Esophagus (tissue), 2 donors: ENCODE measurements around the gene LRIG1. TPM values are rescaled to one million over a fixed set of nuclear protein-coding genes. Genes with fewer than 3 reads are reported as not detected.

Experiments
- H3K27ac ChIP-seq, 2 donors: one replicate each; pipeline ENCODE4 v1.5.1; 2013; ENCODE audit warnings: low read depth in 2 of 2, mild to moderate bottlenecking in 2 of 2, inconsistent platforms in 1 of 2, low read length in 1 of 2, moderate library complexity in 1 of 2
- H3K27me3 ChIP-seq, 2 donors: one replicate each; pipeline ENCODE4 v1.6.1; 2013; ENCODE audit warnings: low read length in 2 of 2, control low read depth in 1 of 2, mild to moderate bottlenecking in 1 of 2; ENCODE audit not compliant: insufficient read depth in 2 of 2, control insufficient read depth in 1 of 2
- H3K36me3 ChIP-seq, 2 donors: one replicate each; pipeline ENCODE4 v1.6.1; 2013; ENCODE audit warnings: low read length in 1 of 2; ENCODE audit not compliant: control insufficient read depth in 2 of 2, insufficient read depth in 2 of 2
- H3K4me1 ChIP-seq, 2 donors: one replicate each; pipeline ENCODE4 v1.6.1; 2013; ENCODE audit warnings: low read length in 1 of 2; ENCODE audit not compliant: control insufficient read depth in 2 of 2, insufficient read depth in 2 of 2
- H3K4me3 ChIP-seq, 2 donors: one replicate each; pipeline ENCODE4 v1.5.1; 2013; ENCODE audit warnings: low read length in 2 of 2, mild to moderate bottlenecking in 2 of 2, low read depth in 1 of 2, moderate library complexity in 1 of 2
- H3K9me3 ChIP-seq, 2 donors: one replicate each; pipeline ENCODE4 v1.6.1; 2013; ENCODE audit warnings: mild to moderate bottlenecking in 2 of 2, low read depth in 1 of 2, low read length in 1 of 2, moderate library complexity in 1 of 2; ENCODE audit not compliant: control insufficient read depth in 2 of 2, insufficient read depth in 1 of 2
- WGBS, 2 donors: extraction: QIAGEN DNeasy Blood & Tissue Kit; methylation state at CpG; one replicate each; pipeline ENCODE4 v1.1.7; 2013; 5-methylcytosine and 5-hydroxymethylcytosine counted together
- polyA plus RNA-seq, 2 donors: library from polyadenylated mRNA; stranded (reverse); fragments of 200-250 nt; gene quantifications; one replicate each; pipeline ENCODE4 v1.2.3, GENCODE V29; 2013
- donor health status: healthy with polysubstance abuse.
- donor health status: Bipolar disorder and iron deficiency.

LRIG1 gene
- polyA plus RNA-seq, 2 donors, result 6.2 to 11.0 TPM

- 81 to 83% methylated on average over 5 of the region's 5 CpGs for WGBS, 2 donors
- peaks cover 0 to under 1% of the 10 kb centered on the region in 2 donors for H3K36me3 ChIP-seq
- no peak overlapping the region for H3K27ac ChIP-seq
Measured at GRCh38 chr3:66365080-66365479, 135.7 kb downstream of the LRIG1 start.

GRCh38 chr3:66363148-66363547 is 137.7 kb downstream of the LRIG1 start:
- Histone ChIP-seq H3K9me3 (no peaks in the 10 kb centered on the region), H3K27me3 (no peaks in the 10 kb centered on the region), H3K4me3 (no peak overlapping the region), H3K27ac (no peak overlapping the region), H3K36me3 (no peaks in the 10 kb centered on the region), H3K4me1 (no peaks in the 10 kb centered on the region)
- 85 to 93% methylated on average over 6 of the region's 6 CpGs for WGBS, 2 donors

More at GRCh38 chr3:66365080-66365479, 135.7 kb downstream of the LRIG1 start:
- Histone ChIP-seq H3K4me1 (no peaks in the 10 kb centered on the region), H3K4me3 (no peak overlapping the region), H3K27me3 (no peaks in the 10 kb centered on the region), H3K9me3 (no peaks in the 10 kb centered on the region)

GRCh38 chr3:66362541-66362941 is 138.3 kb downstream of the LRIG1 start:
- H3K27me3 ChIP-seq, result no peaks in the 10 kb centered on the region
- no peaks in the 10 kb centered on the region for H3K4me1 ChIP-seq
- no peaks in the 10 kb centered on the region for H3K9me3 ChIP-seq
- H3K4me3 ChIP-seq, result no peak overlapping the region
- no peaks in the 10 kb centered on the region for H3K36me3 ChIP-seq
- no peak overlapping the region for H3K27ac ChIP-seq
- 75 to 78% methylated on average over 3 of the region's 3 CpGs for WGBS, 2 donors

DNA sequence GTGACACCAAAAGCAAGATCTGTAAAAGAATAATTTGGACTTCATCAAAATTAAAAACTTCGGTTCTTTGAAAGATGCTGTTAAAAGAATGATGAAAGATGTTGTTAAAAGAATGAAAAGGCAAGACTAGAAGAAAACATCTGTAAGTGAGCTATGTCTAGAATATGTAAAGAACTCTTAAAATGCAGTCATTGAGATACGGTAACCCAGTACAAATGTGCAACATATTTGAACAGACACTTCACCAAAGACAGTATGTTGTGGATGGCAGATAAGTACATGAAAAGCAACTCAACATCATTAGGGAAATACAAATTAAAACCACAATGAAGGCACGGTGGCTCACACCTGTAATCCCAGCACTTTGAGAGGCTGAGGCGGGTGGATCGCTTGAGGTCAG is 139.5 kb downstream of the LRIG1 start:
- Histone ChIP-seq H3K36me3 (no peaks in the 10 kb centered on the region), H3K4me1 (no peaks in the 10 kb centered on the region), H3K4me3 (no peak overlapping the region), H3K27ac (no peak overlapping the region), H3K27me3 (no peaks in the 10 kb centered on the region), H3K9me3 (no peaks in the 10 kb centered on the region)
- WGBS, 2 donors, result 97% methylated on average over 5 of the region's 5 CpGs

GRCh38 chr3:66355997-66356396 is 144.8 kb downstream of the LRIG1 start:
- 93 to 94% methylated on average over 1 of the region's 1 CpG for WGBS, 2 donors
- H3K27ac ChIP-seq, result no peak overlapping the region

DNA sequence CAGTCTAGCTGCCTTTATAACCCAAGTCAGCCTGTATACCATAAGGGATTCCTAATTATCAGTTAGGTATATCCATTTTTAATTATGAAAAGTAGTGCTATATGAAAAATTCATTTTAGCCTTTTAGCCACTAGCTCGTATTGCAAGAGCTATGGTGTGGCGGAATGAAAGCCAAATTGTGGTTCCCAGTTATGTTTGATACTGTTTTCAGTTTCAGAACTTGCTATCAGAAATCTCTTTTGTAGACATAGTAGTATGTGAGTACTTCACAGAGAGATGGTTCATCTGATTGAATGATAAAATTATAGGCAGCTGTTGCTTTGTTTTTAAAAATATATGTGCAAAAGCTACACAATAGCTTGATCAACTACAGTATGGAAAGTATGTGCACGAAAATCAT is 145.4 kb downstream of the LRIG1 start:
- no peaks in the 10 kb centered on the region for H3K36me3 ChIP-seq
- no peaks in the 10 kb centered on the region for H3K27me3 ChIP-seq
- no peaks in the 10 kb centered on the region for H3K9me3 ChIP-seq
- H3K4me3 ChIP-seq, result no peak overlapping the region
- WGBS, 2 donors, result 84 to 88% methylated on average over 3 of the region's 3 CpGs
- no peak overlapping the region for H3K27ac ChIP-seq
- H3K4me1 ChIP-seq, result no peaks in the 10 kb centered on the region

More at GRCh38 chr3:66355997-66356396, 144.8 kb downstream of the LRIG1 start:
- H3K27me3 ChIP-seq, result no peaks in the 10 kb centered on the region
- no peaks in the 10 kb centered on the region for H3K4me1 ChIP-seq
- no peak overlapping the region for H3K4me3 ChIP-seq
- no peaks in the 10 kb centered on the region for H3K9me3 ChIP-seq
- no peaks in the 10 kb centered on the region for H3K36me3 ChIP-seq

GRCh38 chr3:66354001-66354400 is 146.8 kb downstream of the LRIG1 start:
- H3K4me3 ChIP-seq, result no peak overlapping the region
- no peaks in the 10 kb centered on the region for H3K27me3 ChIP-seq
- no peaks in the 10 kb centered on the region for H3K9me3 ChIP-seq
- 70 to 84% methylated on average over 2 of the region's 2 CpGs for WGBS, 2 donors
- H3K36me3 ChIP-seq, result no peaks in the 10 kb centered on the region
- H3K4me1 ChIP-seq, result no peaks in the 10 kb centered on the region
- H3K27ac ChIP-seq, result no peak overlapping the region

DNA sequence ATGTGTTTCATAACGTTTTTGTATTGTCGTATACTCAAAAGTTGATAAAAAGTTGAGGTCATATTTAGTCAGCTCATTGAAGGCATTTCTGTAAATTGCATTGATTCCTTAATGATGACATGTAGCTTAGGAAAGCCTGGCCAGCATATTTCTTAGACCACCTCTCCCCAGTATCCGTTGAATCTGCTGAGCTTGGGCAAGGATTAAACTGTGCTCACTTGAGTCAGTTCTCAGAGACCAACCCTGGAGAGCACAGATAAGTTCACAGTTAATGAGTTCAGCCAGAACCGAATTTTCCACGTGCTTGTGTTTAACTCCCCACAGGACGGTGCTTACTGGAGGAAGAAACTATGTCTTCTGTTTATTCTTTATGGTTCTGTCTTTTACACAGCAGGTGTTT is 147.3 kb downstream of the LRIG1 start:
- 62 to 69% methylated on average over 6 of the region's 6 CpGs for WGBS, 2 donors
- Histone ChIP-seq H3K9me3 (no peaks in the 10 kb centered on the region), H3K27ac (no peak overlapping the region), H3K4me1 (no peaks in the 10 kb centered on the region), H3K27me3 (no peaks in the 10 kb centered on the region), H3K36me3 (no peaks in the 10 kb centered on the region), H3K4me3 (no peak overlapping the region)

DNA sequence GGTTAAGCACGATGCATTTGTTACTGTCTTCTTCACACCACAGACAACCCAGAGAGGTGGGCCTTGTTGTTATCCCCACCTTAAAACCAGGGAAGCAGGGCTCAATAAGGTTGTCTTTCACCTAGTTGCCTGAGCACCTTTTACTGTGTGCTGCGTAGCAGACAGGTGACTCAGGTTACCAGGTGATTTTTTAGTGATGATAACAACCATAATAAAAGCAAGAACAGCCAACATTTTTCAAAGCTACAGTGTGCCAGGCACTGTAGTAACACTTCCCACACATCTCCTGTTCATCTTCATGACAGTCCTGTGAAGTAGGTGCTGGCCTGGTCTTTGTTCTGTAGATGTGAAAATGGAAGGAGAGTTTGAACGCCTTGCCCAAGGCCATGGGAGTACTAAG is 147.8 kb downstream of the LRIG1 start:
- Histone ChIP-seq H3K4me1 (no peaks in the 10 kb centered on the region), H3K4me3 (no peak overlapping the region), H3K9me3 (no peaks in the 10 kb centered on the region), H3K36me3 (no peaks in the 10 kb centered on the region), H3K27me3 (no peaks in the 10 kb centered on the region), H3K27ac (no peak overlapping the region)
- WGBS, 2 donors, result 90 to 97% methylated on average over 3 of the region's 3 CpGs

- WGBS, 2 donors, result 94 to 96% methylated on average over 8 of the region's 8 CpGs
Measured at GRCh38 chr3:66350601-66351000, 150.2 kb downstream of the LRIG1 start.

More at GRCh38 chr3:66350601-66351000, 150.2 kb downstream of the LRIG1 start:
- Histone ChIP-seq H3K27ac (no peak overlapping the region), H3K27me3 (peaks cover 0 to 2% of the 10 kb centered on the region in 2 donors), H3K36me3 (no peaks in the 10 kb centered on the region), H3K4me3 (no peak overlapping the region), H3K4me1 (no peaks in the 10 kb centered on the region), H3K9me3 (no peaks in the 10 kb centered on the region)
